GM12873 (cell line): ENCODE data around the gene RABL2B.

ENCODE experiments used
- CTCF ChIP-seq: IDR thresholded peaks from 2 replicates; pipeline ENCODE4 v1.5.1; 2012; ENCODE audit warnings: low read depth, mild to moderate bottlenecking, moderate library complexity, low read length, control low read depth; ENCODE audit not compliant: insufficient read depth; ENCODE audit errors: missing control alignments

The RABL2B gene

GRCh38 chr22:50725597-50725996 lies 57.8 kb downstream of the RABL2B start:
- no peak for TF ChIP-seq CTCF

DNA sequence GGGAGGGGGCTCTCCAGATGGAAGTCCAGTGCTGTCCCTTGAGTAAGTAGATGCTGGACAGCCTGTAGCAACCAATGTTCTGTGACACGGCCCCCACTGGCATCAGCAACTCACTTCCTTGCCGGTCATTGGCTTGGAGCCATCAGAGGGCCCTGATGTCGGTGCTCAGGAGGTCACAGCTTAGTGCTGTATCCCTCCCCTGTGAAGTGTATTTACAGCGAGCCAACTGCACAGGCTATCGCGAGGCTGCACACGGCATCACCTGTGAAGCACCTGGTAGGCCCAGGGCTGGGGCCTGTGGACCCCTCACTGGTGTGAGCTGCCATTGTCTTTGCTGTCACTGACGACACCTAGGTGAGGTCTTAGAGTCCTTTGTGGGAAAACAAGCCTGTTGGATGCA lies 58.8 kb downstream of the RABL2B start:
- no peak for TF ChIP-seq CTCF

DNA sequence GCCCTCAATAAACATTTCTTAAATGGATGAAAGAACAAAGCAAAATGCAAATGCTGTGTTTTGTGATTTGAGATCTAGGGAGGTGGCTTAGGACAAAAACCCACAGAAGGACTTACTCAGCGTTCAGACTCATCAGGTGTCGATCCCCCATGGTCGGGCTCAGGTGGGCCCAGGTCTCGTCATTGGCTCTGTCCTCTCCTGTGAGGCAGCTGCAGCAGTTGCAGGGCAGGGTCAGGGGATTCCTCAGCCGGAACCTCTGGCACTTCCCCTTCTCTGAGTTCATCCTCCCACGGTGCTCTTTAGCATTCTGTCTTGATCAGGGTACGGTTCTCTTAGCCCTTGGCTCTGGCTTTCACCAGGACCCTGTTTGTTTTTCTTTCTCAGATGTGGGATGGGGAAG lies 59.4 kb downstream of the RABL2B start:
- no peak for TF ChIP-seq CTCF

DNA sequence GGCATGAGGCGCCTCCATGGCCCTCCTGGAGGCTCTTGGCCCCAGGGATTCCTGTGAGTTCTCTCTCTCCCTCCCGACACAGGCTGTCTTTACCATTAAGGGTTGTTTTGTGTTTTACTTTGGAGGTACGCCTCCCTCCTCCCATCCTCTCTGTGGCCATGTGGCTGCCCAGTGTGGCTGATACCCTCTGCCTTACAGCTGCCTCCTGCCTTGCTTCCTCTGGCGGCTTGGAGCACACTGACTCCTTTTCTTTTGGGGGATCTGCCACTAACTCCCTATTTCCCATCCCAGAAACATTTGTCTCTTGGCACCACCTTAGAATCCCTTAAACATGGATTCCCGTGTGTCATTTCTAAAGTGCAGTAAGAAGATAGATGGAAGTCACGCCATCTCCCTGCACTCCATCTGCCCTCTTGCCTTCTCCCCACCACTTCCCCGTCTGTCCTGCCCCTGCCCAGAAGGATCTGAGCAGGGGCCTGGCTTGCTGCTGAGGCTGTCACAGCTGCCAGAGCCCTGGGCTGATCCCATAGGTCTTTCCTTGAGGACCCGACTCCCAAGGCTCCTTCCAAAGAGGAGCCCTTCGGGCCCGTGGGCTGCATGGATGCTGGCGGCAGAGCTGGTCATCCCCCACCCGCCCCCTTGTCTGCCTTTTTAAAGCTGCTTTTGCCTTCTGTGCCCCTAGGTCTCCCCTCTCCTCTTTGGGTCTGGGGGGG lies 60.6 kb downstream of the RABL2B start:
- TF ChIP-seq CTCF: no peak

DNA sequence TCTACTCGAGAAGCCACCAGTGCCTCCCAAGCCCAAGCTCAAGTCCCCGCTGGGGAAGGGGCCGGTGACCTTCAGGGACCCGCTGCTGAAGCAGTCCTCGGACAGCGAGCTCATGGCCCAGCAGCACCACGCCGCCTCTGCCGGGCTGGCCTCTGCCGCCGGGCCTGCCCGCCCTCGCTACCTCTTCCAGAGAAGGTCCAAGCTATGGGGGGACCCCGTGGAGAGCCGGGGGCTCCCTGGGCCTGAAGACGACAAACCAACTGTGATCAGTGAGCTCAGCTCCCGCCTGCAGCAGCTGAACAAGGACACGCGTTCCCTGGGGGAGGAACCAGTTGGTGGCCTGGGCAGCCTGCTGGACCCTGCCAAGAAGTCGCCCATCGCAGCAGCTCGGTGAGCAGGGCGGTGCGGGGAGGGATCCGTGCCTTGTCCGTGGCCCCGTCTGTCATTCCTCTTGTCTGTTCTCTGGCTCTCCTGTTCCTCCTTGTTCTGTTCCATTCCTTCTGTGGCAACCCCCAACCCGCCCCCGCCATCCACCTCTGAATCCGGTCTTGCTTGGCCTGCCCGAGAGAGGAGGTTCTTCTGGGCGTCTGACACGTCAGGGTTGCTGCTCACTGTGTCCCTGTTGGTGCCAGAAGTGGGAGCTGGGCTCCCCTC lies 61.3 kb downstream of the RABL2B start:
- TF ChIP-seq CTCF: no peak

GRCh38 chr22:50721257-50721844 lies 62.1 kb downstream of the RABL2B start:
- TF ChIP-seq CTCF: no peak

DNA sequence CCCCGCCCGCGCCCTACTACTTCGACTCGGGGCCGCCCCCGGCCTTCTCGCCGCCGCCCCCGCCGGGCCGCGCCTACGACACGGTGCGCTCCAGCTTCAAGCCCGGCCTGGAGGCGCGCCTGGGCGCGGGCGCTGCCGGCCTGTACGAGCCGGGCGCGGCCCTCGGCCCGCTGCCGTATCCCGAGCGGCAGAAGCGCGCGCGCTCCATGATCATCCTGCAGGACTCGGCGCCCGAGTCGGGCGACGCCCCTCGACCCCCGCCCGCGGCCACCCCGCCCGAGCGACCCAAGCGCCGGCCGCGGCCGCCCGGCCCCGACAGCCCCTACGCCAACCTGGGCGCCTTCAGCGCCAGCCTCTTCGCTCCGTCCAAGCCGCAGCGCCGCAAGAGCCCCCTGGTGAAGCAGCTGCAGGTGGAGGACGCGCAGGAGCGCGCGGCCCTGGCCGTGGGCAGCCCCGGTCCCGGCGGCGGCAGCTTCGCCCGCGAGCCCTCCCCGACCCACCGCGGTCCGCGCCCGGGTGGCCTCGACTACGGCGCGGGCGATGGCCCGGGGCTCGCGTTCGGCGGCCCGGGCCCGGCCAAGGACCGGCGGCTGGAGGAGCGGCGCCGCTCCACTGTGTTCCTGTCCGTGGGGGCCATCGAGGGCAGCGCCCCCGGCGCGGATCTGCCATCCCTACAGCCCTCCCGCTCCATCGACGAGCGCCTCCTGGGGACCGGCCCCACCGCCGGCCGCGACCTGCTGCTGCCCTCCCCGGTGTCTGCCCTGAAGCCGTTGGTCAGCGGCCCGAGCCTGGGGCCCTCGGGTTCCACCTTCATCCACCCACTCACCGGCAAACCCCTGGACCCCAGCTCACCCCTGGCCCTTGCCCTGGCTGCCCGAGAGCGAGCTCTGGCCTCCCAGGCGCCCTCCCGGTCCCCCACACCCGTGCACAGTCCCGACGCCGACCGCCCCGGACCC lies 62.9 kb downstream of the RABL2B start:
- no peak for TF ChIP-seq CTCF
